Measurements from ENCODE around the gene SLC9A9.

The SLC9A9 gene

GRCh38 chr3:143595456-143596077 is 252.7 kb downstream of the SLC9A9 start:
- ATAC-seq (ENCODE audit: insufficient read depth, low read depth) (no peak), DNase-seq (no peak)
- Histone ChIP-seq H3K36me3 (ENCODE audit: insufficient read depth, low read length) (no peaks in the 10 kb centered on the region), H3K4me2 (ENCODE audit: insufficient read depth, low read length) (no peak overlapping the region), H3K79me2 (ENCODE audit: insufficient read depth, low read length) (no peaks in the 10 kb centered on the region), H3K9ac (ENCODE audit: low read depth, low read length) (no peak overlapping the region), H2AFZ (ENCODE audit: low read depth, low read length) (no peak overlapping the region), H3K9me3 (ENCODE audit: insufficient read depth, low read length, severe bottlenecking) (no peaks in the 10 kb centered on the region), H3K27me3 (ENCODE audit: insufficient read depth, low read length, poor library complexity) (no peaks in the 10 kb centered on the region), H4K20me1 (ENCODE audit: insufficient read depth, low read length) (no peaks in the 10 kb centered on the region), H3K4me1 (ENCODE audit: insufficient read depth, low read length) (no peaks in the 10 kb centered on the region), H3K27ac (ENCODE audit: low read length) (no peak overlapping the region), H3K4me3 (ENCODE audit: low read depth in 1 of 2, low read length in 2 of 2) (no peak overlapping the region)
- TF ChIP-seq CTCF (IDR thresholded peaks at IDR 0.05; ENCODE audit: borderline replicate concordance, extremely low read depth, low read length, poor library complexity, severe bottlenecking), result no peak
- TF ChIP-seq EZH2 (IDR thresholded peaks at IDR 0.05; ENCODE audit: borderline replicate concordance, low read depth, low read length, severe bottlenecking), result no peak

- DNase-seq (no peak), ATAC-seq (ENCODE audit: insufficient read depth, low read depth) (no peak)
- H3K79me2 ChIP-seq (ENCODE audit: insufficient read depth, low read length), result no peaks in the 10 kb centered on the region
- H3K9ac ChIP-seq (ENCODE audit: low read depth, low read length), result no peak overlapping the region
- no peak overlapping the region for H3K4me3 ChIP-seq (ENCODE audit: low read depth in 1 of 2, low read length in 2 of 2)
- TF ChIP-seq EZH2 (IDR thresholded peaks at IDR 0.05; ENCODE audit: borderline replicate concordance, low read depth, low read length, severe bottlenecking) (no peak), CTCF (IDR thresholded peaks at IDR 0.05; ENCODE audit: borderline replicate concordance, extremely low read depth, low read length, poor library complexity, severe bottlenecking) (no peak)
- H3K9me3 ChIP-seq (ENCODE audit: insufficient read depth, low read length, severe bottlenecking), result no peaks in the 10 kb centered on the region
- no peak overlapping the region for H3K27ac ChIP-seq (ENCODE audit: low read length)
- H3K4me1 ChIP-seq (ENCODE audit: insufficient read depth, low read length), result no peaks in the 10 kb centered on the region
- no peaks in the 10 kb centered on the region for H4K20me1 ChIP-seq (ENCODE audit: insufficient read depth, low read length)
- no peaks in the 10 kb centered on the region for H3K36me3 ChIP-seq (ENCODE audit: insufficient read depth, low read length)
- no peak overlapping the region for H3K4me2 ChIP-seq (ENCODE audit: insufficient read depth, low read length)
- H3K27me3 ChIP-seq (ENCODE audit: insufficient read depth, low read length, poor library complexity), result no peaks in the 10 kb centered on the region
- no peak overlapping the region for H2AFZ ChIP-seq (ENCODE audit: low read depth, low read length)
These were observed 254.1 kb downstream of the SLC9A9 start for GRCh38 chr3:143594206-143594605.

- Histone ChIP-seq H3K4me2 (ENCODE audit: insufficient read depth, low read length) (no peak overlapping the region), H3K27me3 (ENCODE audit: insufficient read depth, low read length, poor library complexity) (no peaks in the 10 kb centered on the region), H4K20me1 (ENCODE audit: insufficient read depth, low read length) (no peaks in the 10 kb centered on the region), H3K4me3 (ENCODE audit: low read depth in 1 of 2, low read length in 2 of 2) (no peak overlapping the region), H3K4me1 (ENCODE audit: insufficient read depth, low read length) (peaks cover 30% of the 10 kb centered on the region), H3K79me2 (ENCODE audit: insufficient read depth, low read length) (no peaks in the 10 kb centered on the region), H2AFZ (ENCODE audit: low read depth, low read length) (no peak overlapping the region), H3K36me3 (ENCODE audit: insufficient read depth, low read length) (no peaks in the 10 kb centered on the region), H3K9me3 (ENCODE audit: insufficient read depth, low read length, severe bottlenecking) (no peaks in the 10 kb centered on the region), H3K9ac (ENCODE audit: low read depth, low read length) (no peak overlapping the region), H3K27ac (ENCODE audit: low read length) (no peak overlapping the region)
- DNase-seq (no peak), ATAC-seq (ENCODE audit: insufficient read depth, low read depth) (no peak)
- TF ChIP-seq CTCF (IDR thresholded peaks at IDR 0.05; ENCODE audit: borderline replicate concordance, extremely low read depth, low read length, poor library complexity, severe bottlenecking), result no peak
- TF ChIP-seq EZH2 (IDR thresholded peaks at IDR 0.05; ENCODE audit: borderline replicate concordance, low read depth, low read length, severe bottlenecking), result no peak
These were observed 257.6 kb downstream of the SLC9A9 start for GRCh38 chr3:143590660-143591059.

Data from DND-41 (cell line).